HG02642 (cell line): Measurements from ENCODE around the gene GALNS.
"Not testable (repeated sequence)": the region's sequence is repeated elsewhere in the genome, so short reads cannot be mapped to it uniquely, and the experiment has no call there.

Experiments
- ATAC-seq: cut with Tn5 transposase; IDR thresholded peaks from one replicate; pipeline ENCODE4 v1.9.1; 2021; ENCODE audit warnings: mild to moderate bottlenecking; ENCODE audit not compliant: unreplicated experiment, poor library complexity

The GALNS gene, protein sequence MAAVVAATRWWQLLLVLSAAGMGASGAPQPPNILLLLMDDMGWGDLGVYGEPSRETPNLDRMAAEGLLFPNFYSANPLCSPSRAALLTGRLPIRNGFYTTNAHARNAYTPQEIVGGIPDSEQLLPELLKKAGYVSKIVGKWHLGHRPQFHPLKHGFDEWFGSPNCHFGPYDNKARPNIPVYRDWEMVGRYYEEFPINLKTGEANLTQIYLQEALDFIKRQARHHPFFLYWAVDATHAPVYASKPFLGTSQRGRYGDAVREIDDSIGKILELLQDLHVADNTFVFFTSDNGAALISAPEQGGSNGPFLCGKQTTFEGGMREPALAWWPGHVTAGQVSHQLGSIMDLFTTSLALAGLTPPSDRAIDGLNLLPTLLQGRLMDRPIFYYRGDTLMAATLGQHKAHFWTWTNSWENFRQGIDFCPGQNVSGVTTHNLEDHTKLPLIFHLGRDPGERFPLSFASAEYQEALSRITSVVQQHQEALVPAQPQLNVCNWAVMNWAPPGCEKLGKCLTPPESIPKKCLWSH

DNA sequence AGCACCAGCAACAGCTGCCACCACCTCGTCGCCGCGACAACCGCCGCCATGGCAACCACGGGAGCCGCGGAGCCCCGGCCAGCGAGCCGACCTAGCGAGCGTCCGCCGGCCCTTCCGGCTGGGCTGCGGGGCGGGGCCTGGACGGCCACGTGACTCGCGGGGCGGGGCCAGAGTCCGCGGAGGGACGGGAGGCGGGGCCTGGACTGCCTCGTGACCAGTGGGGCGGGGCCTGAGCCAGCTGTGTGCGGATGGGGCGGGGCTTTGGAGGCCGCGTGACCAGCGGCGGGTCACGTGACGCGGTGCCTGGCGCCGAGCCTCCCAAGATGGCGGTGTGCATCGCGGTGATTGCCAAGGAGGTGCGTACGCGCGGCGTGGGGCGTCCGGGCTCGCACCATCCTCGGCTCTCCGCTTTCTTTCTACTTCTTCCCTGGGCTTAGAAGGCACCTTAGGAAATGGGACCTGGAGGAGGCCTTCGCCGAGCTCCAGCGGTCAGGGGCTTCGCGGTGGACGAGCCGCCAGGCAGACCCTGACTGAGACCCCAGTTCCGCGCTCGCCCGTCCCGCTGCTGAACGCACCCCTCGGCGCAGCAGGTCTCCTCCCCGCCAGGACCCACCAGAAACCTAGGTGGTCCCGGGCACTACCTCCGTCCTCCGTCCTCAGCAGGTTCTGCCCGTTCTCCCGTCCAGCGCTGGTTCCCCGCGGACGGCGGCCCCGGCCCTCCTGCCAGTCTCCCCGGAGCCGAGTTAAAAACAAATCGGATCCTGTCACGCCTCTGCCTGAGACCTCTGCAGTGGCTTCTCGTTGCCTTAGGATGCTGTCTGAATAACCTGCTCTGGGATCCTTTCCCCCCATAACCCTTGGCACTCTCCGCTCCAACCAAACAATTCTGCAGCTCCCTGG, at the start of gene GALNS, which contains the start of gene TRAPPC2L:
Gene GALNS, minus strand, starts transcription at position 120 of the 900 bp plus-strand sequence. Its CDS starts 70 bp downstream, at position 50.
Gene TRAPPC2L, plus strand, starts transcription at position 300 of the 900 bp plus-strand sequence. Its CDS starts 24 bp downstream, at position 324.
- peak; percentile 86 for ATAC-seq

DNA sequence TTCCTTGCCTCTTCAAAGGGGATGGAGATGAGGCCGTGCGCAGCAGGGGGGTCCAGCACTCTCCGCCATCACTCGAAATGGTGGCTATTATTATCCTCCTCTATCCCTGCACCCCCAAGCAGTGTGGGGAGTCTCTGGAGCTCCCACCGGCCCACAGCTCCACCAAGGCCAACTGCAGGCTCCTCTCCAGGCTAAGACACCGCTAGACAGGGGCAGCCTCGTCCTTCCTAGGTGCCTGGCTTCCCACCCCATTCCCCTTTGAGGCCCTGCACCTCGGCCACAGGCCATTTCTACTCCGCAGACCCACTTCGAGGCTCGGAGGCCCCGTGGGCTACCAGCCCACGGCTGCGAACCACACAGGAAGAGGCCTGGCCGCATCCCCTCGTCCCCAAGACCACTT, 49.3 kb upstream of the GALNS start:
- ATAC-seq = no peak

DNA sequence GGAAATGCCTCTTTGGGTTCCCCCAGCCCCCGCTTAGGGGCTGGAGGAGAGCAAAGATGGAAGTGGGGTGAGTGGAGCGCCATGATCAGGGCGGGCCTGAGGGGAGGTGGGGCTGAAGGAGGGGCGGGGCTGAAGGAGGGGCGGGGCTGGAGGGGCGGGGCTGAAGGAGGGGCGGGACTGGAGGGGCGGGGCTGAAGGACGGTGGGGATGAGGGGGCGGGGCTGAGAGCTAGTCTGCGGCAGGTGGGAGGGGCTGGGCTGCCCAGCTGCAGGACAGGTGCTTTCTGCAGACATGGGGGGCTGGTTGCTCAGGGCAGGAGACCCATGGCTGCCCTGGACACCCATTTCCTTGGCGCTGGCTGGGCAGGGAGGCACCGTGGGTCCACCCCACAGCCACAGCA, 48.8 kb upstream of the GALNS start:
- ATAC-seq = no peak

DNA sequence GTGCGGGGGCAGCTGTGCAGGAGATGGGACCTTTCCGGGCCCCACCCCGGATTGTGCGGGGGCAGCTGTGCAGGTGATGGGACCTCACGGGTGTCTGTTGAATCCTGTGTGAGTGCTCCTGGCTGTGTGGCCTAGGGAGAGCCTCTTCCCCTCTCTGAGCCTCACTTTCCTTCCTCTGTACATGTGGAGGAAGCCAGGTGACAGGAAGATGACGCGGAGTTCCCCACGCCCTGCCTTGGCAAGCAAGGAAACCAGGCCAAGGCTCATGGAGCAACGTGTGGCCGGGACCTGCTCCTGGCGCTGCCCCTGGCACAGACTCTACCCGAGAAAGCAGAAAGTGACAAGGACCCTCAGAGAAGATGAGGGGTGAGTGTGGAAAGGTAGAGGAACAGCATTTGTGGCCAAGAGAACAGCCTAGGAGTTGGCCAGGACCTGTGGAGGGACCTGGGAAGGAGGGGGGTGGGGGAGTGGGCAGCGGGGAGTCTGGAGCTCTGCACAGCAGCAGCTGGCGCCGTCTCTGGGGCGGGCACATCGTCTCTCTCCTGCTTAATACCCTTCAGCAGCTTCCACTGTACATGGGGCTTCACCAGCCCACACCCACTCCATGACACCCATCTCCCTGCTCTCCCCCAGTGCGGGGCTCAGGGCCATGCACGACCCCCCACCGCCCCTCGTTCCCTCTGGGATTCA, 48.1 kb upstream of the GALNS start:
- ATAC-seq = no peak

DNA sequence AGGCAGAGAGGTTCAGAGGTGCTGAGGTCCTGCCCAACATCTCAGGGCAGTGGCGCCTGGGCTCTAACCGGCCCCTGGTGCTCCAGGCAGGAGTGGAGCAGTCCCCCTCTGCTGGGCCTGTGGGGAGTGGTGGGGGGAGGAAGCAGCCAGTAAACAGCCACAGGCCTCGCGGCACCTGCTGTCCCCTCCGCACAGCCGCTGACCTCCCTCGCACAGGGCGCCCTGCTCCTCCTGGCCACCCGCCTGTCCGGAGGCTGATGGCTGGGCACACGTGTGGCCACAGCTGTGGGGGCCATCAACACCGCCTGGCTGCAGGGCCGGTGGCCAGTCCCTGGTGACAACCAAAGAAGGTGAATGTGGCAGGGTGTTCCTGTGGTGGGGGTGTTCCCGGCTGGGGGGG, 46.5 kb upstream of the GALNS start:
- ATAC-seq = no peak

DNA sequence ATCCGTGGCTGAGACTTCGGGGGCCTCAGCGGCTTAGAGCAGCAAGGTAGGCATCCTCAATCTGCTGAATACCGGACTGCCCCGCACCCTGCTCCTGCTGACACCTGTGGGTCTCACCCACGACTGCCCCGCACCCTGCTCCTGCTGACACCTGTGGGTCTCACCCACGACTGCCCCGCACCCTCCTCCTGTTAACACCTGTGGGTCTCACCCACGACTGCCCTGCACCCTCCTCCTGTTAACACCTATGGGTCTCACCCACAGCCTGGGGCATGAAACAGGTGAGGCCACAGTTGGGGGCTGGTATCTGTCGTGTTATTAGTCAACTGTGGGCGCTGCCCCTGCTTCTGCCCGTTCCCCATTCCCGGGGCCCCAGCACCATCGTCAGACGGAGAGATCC, 46.0 kb upstream of the GALNS start:
- ATAC-seq = no peak

GRCh38 chr16:88901718-88902337, 45.1 kb upstream of the GALNS start:
- ATAC-seq = no peak

GRCh38 chr16:88900662-88901052, 43.9 kb upstream of the GALNS start:
- ATAC-seq = no peak

DNA sequence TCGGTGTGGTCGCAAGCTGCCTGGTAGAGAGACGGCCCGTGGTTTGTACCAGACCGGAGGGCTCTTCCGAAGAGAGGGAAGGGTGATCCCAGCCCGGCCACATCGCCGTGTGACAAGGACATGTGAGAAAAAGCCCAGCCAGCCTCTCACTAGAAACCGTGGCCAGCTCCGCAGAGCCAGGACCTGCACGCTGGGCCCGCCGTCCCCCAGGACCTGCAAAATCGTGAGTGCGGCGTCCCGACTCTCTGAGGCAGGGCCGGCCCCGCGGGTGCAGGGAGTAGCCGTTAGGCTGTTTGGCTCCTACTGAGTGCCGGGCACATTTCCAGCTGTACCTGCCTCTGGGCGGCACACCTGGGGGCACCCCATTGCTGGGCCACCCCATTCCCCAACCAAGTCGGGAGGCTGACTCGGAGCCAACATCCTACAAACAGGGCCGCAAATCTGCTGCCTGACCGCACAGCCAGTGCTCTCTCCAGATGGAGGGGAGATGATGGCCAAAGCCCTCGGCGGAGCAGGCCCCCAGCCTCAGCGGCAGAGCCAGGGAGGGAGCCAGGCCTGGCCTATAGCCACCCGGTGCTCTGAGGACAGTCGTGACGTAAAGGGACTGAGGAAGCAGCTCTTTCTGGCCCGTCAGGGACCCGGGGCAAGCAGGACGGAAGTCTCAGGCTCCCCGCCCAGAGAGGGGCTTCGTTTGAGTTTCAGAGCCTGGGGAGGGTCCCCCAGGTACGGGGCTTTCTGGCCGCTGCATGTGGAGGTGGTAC, 43.3 kb upstream of the GALNS start:
- no peak for ATAC-seq

GRCh38 chr16:88897696-88898425, 41.1 kb upstream of the GALNS start:
- ATAC-seq = no peak

DNA sequence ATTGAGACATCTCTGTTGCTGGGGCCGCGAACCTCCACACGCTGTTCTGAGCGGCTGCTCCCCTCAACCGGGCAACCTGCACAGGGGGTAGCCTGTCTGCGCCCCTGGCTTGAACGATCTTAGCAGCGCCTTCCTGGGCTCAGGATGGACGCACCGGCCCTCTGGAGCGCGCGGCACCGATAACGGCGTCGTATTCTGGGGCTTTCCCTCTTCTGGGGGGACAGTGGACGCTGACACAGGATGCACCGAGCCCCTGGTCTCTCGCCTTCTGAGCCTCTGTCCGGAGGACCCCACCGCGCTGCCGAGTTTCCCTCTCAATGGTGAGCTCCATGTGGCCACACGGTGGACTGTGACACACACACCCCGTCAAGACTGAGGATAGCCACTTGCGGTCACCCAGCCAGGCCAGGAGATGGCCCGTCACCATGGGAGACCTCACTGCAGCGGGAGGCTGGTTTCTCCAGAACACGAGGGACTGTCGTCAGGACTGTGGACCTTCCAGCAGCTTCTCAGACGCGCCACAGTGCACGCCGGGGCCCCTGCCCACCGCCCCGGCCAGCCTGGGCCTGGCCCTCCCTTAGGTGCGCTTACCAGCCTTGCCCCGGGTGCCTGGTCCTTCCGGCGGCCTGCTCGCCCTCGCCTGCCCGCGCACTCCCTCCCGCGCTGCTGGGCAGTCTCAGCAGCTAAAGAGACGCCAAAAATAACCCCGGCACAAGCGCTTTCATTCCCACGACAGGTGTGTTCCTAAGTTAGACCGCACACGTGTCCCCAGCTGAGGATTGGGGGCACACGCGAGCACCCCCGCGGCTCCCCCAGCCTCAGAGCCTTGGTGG, 39.7 kb upstream of the GALNS start:
- ATAC-seq = no peak

DNA sequence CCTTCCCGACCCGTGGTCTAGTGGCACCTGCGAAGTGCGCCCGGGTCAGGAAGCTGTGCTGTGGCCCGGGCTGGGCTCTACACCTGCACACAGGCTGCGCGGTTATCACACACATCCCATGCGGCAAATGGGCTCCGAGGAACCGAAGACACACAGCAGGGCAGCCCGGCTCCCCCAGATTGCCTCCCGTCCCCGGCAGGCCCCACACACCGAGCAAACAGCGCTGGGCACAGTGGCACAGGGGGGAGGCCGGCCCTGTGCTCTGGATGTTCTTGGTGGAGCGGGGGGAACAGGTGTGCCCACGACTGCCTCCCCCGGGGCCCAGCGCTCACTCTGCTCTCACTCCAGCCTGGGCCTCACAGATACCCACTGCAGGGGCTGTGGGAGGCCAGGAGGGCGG, 38.6 kb upstream of the GALNS start:
- ATAC-seq = no peak

GRCh38 chr16:88894681-88895300, 38.0 kb upstream of the GALNS start:
- ATAC-seq = no peak

DNA sequence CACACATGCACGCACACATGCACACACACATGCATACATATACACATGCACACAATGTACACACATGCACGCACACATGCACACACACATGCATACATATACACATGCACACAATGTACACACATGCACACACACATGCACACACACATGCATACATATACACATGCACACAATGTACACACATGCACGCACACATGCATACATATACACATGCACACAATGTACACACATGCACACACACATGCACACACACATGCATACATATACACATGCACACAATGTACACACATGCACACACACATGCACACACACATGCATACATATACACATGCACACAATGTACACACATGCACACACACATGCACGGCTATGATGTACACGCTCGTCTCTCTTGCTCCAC, 37.5 kb upstream of the GALNS start:
- ATAC-seq = not testable (repeated sequence)

- no peak for ATAC-seq
Measured at GRCh38 chr16:88893127-88893968, 36.6 kb upstream of the GALNS start.

DNA sequence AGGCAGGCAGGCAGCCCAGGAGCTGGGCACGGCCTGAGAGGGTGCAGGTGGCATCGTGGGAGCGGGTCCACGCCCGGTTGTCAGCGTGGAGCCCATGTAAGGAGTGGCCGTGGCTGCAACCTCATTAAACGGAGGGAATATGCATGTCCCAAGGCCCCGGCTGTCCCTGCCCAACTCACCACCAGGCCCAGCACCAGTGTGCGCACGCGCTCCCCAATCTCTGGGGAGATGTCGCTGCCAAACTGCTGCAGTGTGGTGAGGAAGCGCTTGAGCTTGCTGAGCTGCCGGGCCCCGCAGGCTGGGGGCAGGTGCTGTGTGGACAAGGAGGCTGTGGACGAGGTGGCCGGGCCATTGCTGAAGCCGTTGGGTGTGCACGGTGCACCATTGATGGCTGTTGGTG, 35.3 kb upstream of the GALNS start:
- no peak for ATAC-seq
